ENCODE data around the gene FAM180B. TPM values are rescaled to one million over a fixed set of nuclear protein-coding genes. Genes with fewer than 3 reads are reported as not detected.

FAM180B gene
- total and polyA plus RNA-seq, 2 of the 4 experiments (the other 2 are of a cell fraction) = not detected

DNA sequence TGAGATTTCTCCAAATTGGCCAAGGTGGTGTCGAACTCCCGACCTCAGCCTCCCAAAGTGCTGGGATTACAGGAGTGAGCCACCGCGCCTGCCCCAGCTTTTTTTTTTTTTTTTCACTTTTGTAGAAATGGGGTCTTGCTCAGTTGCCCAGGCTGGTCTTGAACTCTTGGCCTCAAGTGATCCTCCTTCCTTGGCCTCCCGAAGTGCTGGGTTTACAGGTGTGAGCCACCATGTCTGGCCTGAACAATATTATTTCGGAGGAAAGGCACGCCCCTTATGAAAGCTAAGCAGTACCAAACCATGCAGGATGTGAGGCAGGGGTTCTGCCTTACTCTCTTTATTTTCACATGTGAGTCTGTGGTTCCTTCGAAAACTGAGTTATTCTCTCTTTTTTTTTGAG, 39.8 kb downstream of the FAM180B start:
- in situ Hi-C loops (cut with MboI; ENCODE audit: low sequenced_read_pairs) (no loop called here), intact Hi-C loops (cut with micrococcal nuclease) (loop anchor here (10.0 kb wide), 1 partner anchor 199 kb away; no protein-coding TSS in a partner anchor), dilution Hi-C loops (cut with HindIII; ENCODE audit: low sequenced_read_pairs, unreplicated experiment) (no loop called here)
- Histone ChIP-seq H3K27ac (ENCODE audit: insufficient read depth, low read length) (no peak overlapping the region), H3K56ac (ENCODE audit: extremely low read depth, insufficient read depth, low read length) (no peak overlapping the region), H2BK20ac (ENCODE audit: low read depth, low read length) (no peak overlapping the region), H4K91ac (ENCODE audit: insufficient read depth, low read depth, low read length) (no peak overlapping the region), H3K79me1 (ENCODE audit: low read depth in 1 of 2, low read length in 2 of 2) (0 out of 4 replicates have a peak, but pooled peaks cover 0 to 3% of the 10 kb centered on the region in 2 experiments), H3K9me3 (ENCODE audit: control insufficient read depth, insufficient read depth, low read length) (no peaks in the 10 kb centered on the region), H4K8ac (ENCODE audit: low read depth in 2 of 2, low read length in 2 of 2) (no peak overlapping the region), H2BK5ac (ENCODE audit: low read depth, low read length, poor library complexity, severe bottlenecking) (no peak overlapping the region), H3K18ac (ENCODE audit: low read depth, low read length) (no peak overlapping the region), H3K14ac (replicated peaks; ENCODE audit: low read depth, low read length) (no peak overlapping the region), H2BK120ac (ENCODE audit: low read depth, low read length) (no peak overlapping the region), H3K9ac (ENCODE audit: low read depth, low read length) (no peak overlapping the region), H2AK9ac (replicated peaks; ENCODE audit: low read depth, low read length, poor library complexity) (no peak overlapping the region), H3K4me1 (ENCODE audit: control insufficient read depth, insufficient read depth, low read length) (no peaks in the 10 kb centered on the region), H3K4me3 (ENCODE audit: insufficient read depth, low read depth, low read length) (no peak overlapping the region), H3K27me3 (ENCODE audit: control insufficient read depth, insufficient read depth, low read length) (no peaks in the 10 kb centered on the region), H2BK15ac (ENCODE audit: low read depth, low read length) (no peak overlapping the region), H3K4ac (ENCODE audit: low read depth, low read length) (no peak overlapping the region), H3K23ac (ENCODE audit: low read depth, low read length) (no peak overlapping the region), H2AK5ac (ENCODE audit: low read depth, low read length) (no peak overlapping the region), H3K4me2 (ENCODE audit: low read depth, low read length) (no peak overlapping the region), H3K9me1 (ENCODE audit: insufficient read depth, low read length) (0 out of 2 replicates have a peak, but pooled peaks cover 3% of the 10 kb centered on the region), H4K20me1 (ENCODE audit: insufficient read depth, low read length) (no peaks in the 10 kb centered on the region), H2AFZ (replicated peaks; ENCODE audit: low read length, poor library complexity) (no peak overlapping the region), H4K5ac (ENCODE audit: low read depth, low read length) (no peak overlapping the region), H3K36me3 (ENCODE audit: control insufficient read depth, insufficient read depth, low read length) (peaks cover 46% of the 10 kb centered on the region)
- ChIA-PET CTCF (interaction anchor here (0.7 kb wide), 1 partner anchor 31 kb away, joined by 6 read pairs; no protein-coding TSS in a partner anchor), POLR2A (ENCODE audit: unreplicated experiment) (no interaction called here)
- ATAC-seq (ENCODE audit: low read depth) = no peak
- TF ChIP-seq CEBPB (IDR thresholded peaks at IDR 0.05; ENCODE audit: low read depth, low read length) (no peak), CTCF (conservative IDR thresholded peaks at IDR 0.05; ENCODE audit: low read depth, low read length) (no peak), FOS (IDR thresholded peaks at IDR 0.05; ENCODE audit: low read depth, low read length) (no peak), BHLHE40 (IDR thresholded peaks at IDR 0.05; ENCODE audit: low read depth, low read length) (no peak), POLR2A (IDR thresholded peaks at IDR 0.05; ENCODE audit: low read depth, low read length) (no peak), MAZ (IDR thresholded peaks at IDR 0.05; ENCODE audit: borderline replicate concordance, low read depth, low read length) (no peak), USF2 (IDR thresholded peaks at IDR 0.05; ENCODE audit: low read depth, low read length) (no peak)
- no peak for DNase-seq
- 100% methylated on average over 2 of the region's 8 CpGs; no CpG with 5 or more reads in 1 of the 2 experiments for WGBS, 2 experiments (ENCODE audit: extremely low coverage in 2 of 2, insufficient read length in 1 of 2)
- no TSS peak for BruUV-seq (replicated peaks)
